NT2/D1 (cell line): ENCODE results near the gene SEMA3A.

ENCODE experiments used
- SUZ12 ChIP-seq: IDR thresholded peaks from 2 replicates; pipeline ENCODE4 v1.6.1; 2011; ENCODE audit not compliant: insufficient read length, insufficient read depth; ENCODE audit errors: extremely low read depth
- YY1 ChIP-seq: IDR thresholded peaks from 2 replicates; pipeline ENCODE4 v1.6.1; 2011; ENCODE audit not compliant: insufficient read length, insufficient read depth
- ZNF274 ChIP-seq: IDR thresholded peaks from 2 replicates; pipeline ENCODE4 v1.6.1; 2011; ENCODE audit warnings: mild to moderate bottlenecking, low read depth, low read length

DNA sequence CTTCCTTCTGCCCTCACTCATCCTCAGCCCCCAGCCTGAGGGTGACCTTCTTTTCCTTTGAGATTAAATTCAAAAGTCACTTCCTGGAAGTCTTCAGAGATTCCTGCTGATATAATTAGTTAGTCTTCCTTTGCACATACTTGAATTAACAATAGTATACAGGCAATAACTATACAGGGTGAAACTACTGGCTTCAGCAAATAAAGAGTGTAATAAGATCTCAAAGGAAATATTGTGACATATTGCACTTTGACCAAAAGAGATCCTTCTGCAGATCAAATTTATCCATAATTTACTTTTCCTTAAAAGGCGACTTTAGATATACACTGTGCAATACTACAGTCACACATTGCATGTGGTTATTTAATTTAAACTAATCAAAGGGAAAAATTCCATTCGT lies 123.8 kb downstream of the SEMA3A start:
- TF ChIP-seq ZNF274 (no peak), YY1 (no peak), SUZ12 (no peak)
